H4 (cell line): Measurements from ENCODE around the gene GLRA2. TPM values are rescaled to one million over a fixed set of nuclear protein-coding genes. Genes with fewer than 3 reads are reported as not detected.
"Not testable (repeated sequence)": the region's sequence is repeated elsewhere in the genome, so short reads cannot be mapped to it uniquely, and the experiment has no call there.

ENCODE experiments used
- DNase-seq: peaks from one replicate; pipeline ENCODE4 v3.0.0-alpha.2; 2015; ENCODE audit warnings: low spot score
- total RNA-seq: library from RNA; depleted of rRNA; stranded (reverse); fragments of >200 nt; shearing (Covaris generic); gene quantifications from 2 replicates; pipeline ENCODE4 v1.2.3, GENCODE V29; 2014

The GLRA2 gene
- total RNA-seq, 1 experiment from 2014 or later, result not detected

- no peak for DNase-seq
Measured at GRCh38 chrX:14591976-14592375, 62.6 kb downstream of the GLRA2 start.

DNA sequence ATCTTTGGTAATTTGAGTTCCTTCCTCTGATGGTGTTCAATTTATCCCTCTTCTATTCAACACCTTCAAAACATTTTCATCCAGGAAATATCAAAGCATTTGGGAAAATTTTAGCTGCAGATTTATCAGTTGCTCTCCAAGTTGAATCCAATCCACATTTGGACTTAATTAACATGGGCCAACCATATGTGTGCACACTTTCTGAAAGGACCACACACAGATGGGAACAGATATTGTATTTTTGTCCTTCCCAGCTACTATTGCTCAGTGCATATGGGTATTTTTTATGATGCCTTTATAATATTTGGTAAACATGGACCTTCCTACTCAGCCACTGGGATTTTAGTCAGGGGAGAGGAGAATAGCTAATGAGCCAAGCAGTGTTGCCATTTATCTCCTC lies 65.2 kb downstream of the GLRA2 start:
- DNase-seq, result no peak

- DNase-seq, result no peak
Measured at GRCh38 chrX:14598330-14598729, 69.0 kb downstream of the GLRA2 start.

- DNase-seq, result no peak
Measured at GRCh38 chrX:14607446-14607985, 78.2 kb downstream of the GLRA2 start.

- not testable (repeated sequence) for DNase-seq
Measured at GRCh38 chrX:14612450-14612849, 83.1 kb downstream of the GLRA2 start.

GRCh38 chrX:14616301-14616700 lies 87.0 kb downstream of the GLRA2 start:
- no peak for DNase-seq

GRCh38 chrX:14616836-14617235 lies 87.5 kb downstream of the GLRA2 start:
- DNase-seq, result no peak

- no peak for DNase-seq
Measured at GRCh38 chrX:14618177-14618965, 89.0 kb downstream of the GLRA2 start.

- no peak for DNase-seq
Measured at GRCh38 chrX:14630733-14631132, 101.4 kb downstream of the GLRA2 start.

DNA sequence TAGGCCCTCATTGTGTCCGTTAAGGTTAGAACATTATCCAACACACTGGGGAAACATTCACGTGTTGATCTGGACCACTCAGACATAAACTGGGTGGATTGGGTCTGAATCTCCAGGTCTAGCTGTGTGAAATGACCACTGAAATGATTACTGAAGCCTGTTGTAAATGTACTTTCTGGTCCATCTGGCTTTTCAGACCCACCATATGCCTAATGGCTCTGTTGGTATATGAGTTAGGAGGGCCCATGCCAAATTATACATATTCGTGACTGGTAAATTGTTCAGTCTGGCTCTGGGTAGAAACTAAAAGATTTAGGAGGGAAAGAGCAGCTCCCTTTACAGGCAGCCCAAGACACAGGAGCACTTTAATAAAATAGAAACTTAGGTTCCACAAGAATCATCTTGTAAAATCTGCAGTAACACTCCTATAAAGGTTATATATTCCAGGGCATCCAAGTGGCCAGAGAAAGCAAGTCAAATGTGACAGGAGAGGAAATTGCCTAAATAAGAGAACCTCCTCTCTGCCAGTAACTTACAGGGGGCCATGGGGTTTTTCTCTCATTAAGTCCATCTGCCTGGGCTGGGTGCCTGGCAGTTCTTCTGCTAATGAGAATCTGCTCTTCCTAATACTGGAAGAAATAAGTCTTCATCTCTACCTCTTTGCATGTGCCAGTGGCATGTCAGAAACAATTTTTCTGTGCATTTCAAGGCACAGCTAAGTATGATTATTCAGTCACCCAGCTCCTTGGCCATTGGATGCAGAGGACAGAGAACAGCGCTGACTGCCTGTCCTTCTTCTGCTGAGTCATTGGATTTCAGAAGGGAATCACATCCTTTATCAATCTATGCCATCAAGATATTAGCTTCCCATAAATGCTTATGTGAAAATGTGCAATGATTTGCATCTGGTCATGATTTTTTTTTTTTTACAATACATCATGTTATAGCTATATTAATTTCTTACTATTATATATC lies 112.6 kb downstream of the GLRA2 start:
- no peak for DNase-seq

- no peak for DNase-seq
Measured at GRCh38 chrX:14660970-14661369, 131.6 kb downstream of the GLRA2 start.

DNA sequence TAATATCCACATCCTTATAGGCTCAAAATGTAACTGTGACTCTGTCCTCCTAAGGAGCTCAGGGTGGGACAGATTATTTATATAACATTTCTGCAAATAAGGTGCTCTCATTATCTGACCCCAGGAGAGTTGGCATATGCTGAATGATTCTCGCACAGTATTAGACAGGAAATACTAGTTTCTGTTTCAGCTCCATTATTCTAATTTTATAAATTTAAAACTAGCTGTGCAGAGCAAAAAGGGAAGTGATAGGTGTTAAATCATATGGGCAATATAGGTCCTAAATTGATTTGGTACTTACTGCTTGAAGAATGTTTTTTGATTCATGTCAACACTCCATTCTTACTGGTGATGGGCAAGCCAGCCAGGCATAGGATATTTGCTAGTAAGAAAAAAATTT lies 141.5 kb downstream of the GLRA2 start:
- no peak for DNase-seq

DNA sequence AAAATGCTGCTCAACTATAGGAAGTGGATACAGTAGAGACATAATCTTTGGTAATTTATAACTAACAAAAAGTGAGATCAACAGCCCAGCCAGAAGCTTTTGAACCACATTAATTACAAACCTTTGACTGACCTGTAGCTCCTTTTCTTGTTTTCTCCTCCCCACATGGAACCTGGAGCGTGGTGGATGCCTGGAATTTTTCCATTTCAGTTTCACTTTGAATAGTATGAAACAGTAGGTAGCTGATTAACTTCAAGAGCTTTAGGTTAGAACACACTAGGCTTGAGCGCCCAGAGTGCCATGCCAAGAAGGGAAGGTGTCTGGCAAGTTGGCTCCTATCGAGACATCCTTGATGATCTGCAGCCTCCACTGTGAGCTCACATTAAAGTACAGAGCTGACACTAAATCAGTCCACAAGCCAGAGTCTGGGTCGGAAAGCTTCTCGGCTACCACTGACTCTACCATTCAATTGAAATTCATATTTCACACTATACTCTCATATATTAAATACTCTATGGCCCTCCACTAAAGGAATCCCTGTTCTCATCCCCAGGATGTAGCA lies 143.4 kb downstream of the GLRA2 start:
- no peak for DNase-seq

DNA sequence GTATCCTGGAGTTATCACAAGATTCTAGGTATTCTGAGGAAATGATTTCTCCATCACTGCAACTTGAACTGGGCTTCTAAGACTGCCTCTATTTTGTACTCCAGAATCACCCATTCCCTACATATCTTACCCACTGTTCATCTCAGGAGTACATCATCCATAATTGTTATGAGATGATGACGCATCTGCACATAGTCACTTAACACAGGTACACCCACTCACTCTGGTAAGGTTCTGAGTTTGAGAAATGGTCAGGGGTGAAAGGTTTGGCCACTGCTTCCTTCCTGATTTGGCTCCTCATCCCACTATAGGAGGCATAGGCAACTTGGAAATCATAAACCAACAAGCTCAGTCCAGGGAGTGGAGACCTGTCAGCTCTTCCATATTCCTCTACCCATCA lies 143.9 kb downstream of the GLRA2 start:
- DNase-seq, result no peak

DNA sequence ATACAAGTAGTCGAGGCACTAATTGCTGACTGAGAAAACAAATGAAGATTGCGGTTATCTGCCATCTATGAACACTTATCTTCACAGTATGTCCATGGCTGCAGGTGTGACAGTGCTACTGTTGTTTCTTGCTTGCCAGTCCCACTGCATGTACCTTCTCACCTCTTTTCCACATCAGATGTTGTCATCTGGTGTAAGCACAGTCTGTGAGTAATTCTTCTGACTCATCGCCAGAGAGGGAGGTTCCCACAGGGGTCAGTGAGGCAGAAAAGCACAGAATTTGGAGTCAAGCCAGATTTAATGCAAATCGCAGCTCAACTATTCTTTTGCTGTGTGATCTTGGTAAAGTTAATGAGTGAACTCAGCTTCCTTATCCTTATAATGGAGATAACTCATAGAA lies 144.4 kb downstream of the GLRA2 start:
- DNase-seq, result peak; percentile 86

- DNase-seq, result no peak
Measured at GRCh38 chrX:14675500-14675899, 146.2 kb downstream of the GLRA2 start.

DNA sequence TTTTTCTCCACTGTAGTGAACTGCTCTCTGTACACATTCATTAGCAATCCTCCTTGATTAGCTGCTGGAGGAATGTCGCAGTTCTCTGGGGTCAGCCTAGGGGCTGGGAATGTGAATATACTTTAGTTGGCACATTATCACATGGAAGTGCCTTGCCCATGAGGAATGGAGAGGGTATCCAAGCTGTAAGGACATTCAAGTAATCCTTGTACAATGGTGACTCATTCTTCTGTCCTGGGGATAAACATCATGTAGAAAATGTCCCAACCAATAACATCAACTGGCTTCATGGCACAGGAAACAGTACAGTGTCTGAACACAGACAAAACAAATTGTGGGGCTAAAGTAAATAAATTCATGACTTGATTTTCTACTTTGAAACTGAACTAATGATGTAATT lies 147.1 kb downstream of the GLRA2 start:
- DNase-seq, result peak; percentile 34

GRCh38 chrX:14688331-14688730 lies 159.0 kb downstream of the GLRA2 start:
- not testable (repeated sequence) for DNase-seq

- DNase-seq, result no peak
Measured at GRCh38 chrX:14690553-14690952, 161.2 kb downstream of the GLRA2 start.

- no peak for DNase-seq
Measured at GRCh38 chrX:14694611-14695010, 165.3 kb downstream of the GLRA2 start.

DNA sequence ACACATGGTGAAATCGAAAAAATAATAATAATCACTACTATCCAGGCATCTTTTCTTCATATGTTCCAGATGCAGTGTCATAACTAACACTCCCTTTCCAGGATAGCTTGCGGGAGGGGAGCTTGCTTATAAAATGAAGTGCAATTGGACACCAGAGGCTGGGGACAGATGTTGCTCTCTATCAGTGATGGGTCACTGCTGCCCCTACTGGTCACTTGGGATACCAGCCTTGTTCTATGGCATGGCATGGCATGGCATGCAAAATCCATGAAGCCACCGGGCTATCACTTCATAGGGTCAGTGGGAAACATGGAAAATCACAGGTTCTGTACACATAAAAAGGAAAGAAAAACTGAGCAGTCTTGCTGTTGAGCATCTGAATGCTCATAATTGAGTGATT lies 168.1 kb downstream of the GLRA2 start:
- peak; percentile 51 for DNase-seq

DNA sequence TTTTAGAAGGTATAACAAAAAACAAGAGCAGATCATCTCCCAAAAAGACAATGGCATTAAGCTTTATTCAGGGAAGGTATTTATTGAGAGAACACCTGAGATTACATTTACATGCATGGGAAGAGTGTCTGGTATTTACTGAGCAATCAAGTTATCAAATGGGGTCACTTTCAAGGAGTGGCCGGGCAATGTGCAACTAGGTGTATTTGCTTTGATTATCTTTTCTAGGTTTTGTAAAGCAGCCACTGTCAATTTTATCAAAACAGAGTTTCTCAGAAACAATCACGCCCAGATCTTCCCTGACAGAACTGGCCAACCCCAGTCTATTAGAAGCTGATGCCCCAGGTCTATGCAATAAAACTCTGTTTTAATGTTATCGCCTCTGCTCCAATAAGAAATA lies 169.5 kb downstream of the GLRA2 start:
- no peak for DNase-seq
